ENCODE data around the gene PPM1B. TPM values are rescaled to one million over a fixed set of nuclear protein-coding genes. Genes with fewer than 3 reads are reported as not detected.

The PPM1B gene
- total RNA-seq, 2 experiments from 2014 or later: 87.3 to 89.6 TPM

DNA sequence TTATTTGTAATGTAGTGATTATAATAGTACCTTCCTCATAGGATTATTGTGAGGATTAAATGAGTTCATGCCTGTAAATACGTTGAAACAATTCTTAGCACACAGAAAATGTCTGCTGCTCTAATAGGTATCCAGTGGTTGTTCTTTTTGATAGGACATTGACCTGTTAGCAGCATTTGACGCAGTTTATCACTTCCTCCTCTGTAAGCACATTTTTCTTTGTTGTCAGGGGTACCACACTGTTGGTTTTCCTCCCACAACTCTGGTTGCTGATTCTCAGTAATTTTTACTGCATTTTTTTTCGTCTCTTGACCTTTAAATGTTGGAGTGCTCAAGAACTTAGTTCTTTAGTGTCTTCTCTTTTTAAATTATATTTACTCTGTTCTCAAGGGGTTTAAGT lies 15.4 kb downstream of the PPM1B start:
- peaks cover 67% of the 10 kb centered on the region for H3K36me3 Mint-ChIP-seq (ENCODE audit: low read depth)
- no peak overlapping the region for H3K4me3 ChIP-seq (ENCODE audit: low read length)
- peaks cover 92% of the 10 kb centered on the region for H3K4me1 Mint-ChIP-seq (ENCODE audit: low read depth)
- H3K9me3 Mint-ChIP-seq: no peaks in the 10 kb centered on the region
- peaks cover 34% of the 10 kb centered on the region for H3K4me1 ChIP-seq (ENCODE audit: insufficient read depth, low read length)
- peak overlapping the region; percentile 84 for H3K27ac Mint-ChIP-seq
- no peaks in the 10 kb centered on the region for H3K9me3 ChIP-seq (ENCODE audit: control insufficient read depth in 1 of 2, insufficient read depth in 1 of 2, low read length in 2 of 2)
- H3K36me3 ChIP-seq (ENCODE audit: insufficient read depth, low read length): peaks cover 9% of the 10 kb centered on the region
- no peaks in the 10 kb centered on the region for H3K27me3 Mint-ChIP-seq
- ATAC-seq (ENCODE audit: poor library complexity) (peak; percentile 93), DNase-seq (peak in 3 of 14 experiments; percentile 42 to 68 (median 46))
- TF ChIP-seq, protein P1, sequence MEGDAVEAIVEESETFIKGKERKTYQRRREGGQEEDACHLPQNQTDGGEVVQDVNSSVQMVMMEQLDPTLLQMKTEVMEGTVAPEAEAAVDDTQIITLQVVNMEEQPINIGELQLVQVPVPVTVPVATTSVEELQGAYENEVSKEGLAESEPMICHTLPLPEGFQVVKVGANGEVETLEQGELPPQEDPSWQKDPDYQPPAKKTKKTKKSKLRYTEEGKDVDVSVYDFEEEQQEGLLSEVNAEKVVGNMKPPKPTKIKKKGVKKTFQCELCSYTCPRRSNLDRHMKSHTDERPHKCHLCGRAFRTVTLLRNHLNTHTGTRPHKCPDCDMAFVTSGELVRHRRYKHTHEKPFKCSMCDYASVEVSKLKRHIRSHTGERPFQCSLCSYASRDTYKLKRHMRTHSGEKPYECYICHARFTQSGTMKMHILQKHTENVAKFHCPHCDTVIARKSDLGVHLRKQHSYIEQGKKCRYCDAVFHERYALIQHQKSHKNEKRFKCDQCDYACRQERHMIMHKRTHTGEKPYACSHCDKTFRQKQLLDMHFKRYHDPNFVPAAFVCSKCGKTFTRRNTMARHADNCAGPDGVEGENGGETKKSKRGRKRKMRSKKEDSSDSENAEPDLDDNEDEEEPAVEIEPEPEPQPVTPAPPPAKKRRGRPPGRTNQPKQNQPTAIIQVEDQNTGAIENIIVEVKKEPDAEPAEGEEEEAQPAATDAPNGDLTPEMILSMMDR (IDR thresholded peaks at IDR 0.05): no peak
- intact Hi-C loops (cut with DNase I, micrococcal nuclease): no loop called here
- POLR2A ChIA-PET: no interaction called here
- peak overlapping the region in 1 of 2 donors; percentile 18 for H3K27ac ChIP-seq (ENCODE audit: low read depth in 1 of 2, low read length in 2 of 2)
- no peaks in the 10 kb centered on the region for H3K27me3 ChIP-seq (ENCODE audit: control insufficient read depth in 1 of 2, insufficient read depth in 2 of 2, low read length in 2 of 2)
- CTCF ChIA-PET: no interaction called here
- peak overlapping the region; percentile 18 for H3K4me3 Mint-ChIP-seq

DNA sequence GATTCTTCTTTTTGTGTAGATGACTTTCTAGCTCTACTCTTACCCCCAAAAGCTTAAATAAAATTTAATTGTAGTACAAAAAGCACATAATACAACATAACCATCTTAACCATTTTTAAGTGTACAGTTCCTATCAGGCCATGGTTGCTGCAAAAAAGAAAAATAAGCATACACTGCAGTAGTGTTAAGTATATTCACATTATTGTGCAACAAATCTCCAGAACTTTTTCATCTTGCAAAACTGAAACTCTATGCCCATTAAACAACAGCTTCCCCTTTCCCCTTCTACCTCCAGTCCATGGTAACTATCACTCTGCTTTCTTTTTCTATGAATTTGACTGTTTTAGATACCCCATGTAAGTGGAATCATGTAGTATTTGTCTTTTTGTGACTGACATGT lies 18.1 kb downstream of the PPM1B start:
- Histone ChIP-seq H3K27me3 (ENCODE audit: control insufficient read depth in 1 of 2, insufficient read depth in 2 of 2, low read length in 2 of 2) (no peaks in the 10 kb centered on the region), H3K36me3 (ENCODE audit: insufficient read depth, low read length) (peaks cover 3% of the 10 kb centered on the region), H3K4me3 (ENCODE audit: low read length) (no peak overlapping the region), H3K27ac (ENCODE audit: low read depth in 1 of 2, low read length in 2 of 2) (no peak overlapping the region), H3K4me1 (ENCODE audit: insufficient read depth, low read length) (peaks cover 33% of the 10 kb centered on the region), H3K9me3 (ENCODE audit: control insufficient read depth in 1 of 2, insufficient read depth in 1 of 2, low read length in 2 of 2) (no peaks in the 10 kb centered on the region)
- POLR2A ChIA-PET: no interaction called here
- no peak for DNase-seq
- intact Hi-C loops (cut with DNase I, micrococcal nuclease): no loop called here
- TF ChIP-seq, protein P1 (IDR thresholded peaks at IDR 0.05): no peak
- CTCF ChIA-PET: no interaction called here
- Mint-ChIP-seq H3K27me3 (no peaks in the 10 kb centered on the region), H3K4me3 (peak overlapping the region; percentile 3), H3K36me3 (ENCODE audit: low read depth) (peaks cover 63% of the 10 kb centered on the region), H3K4me1 (ENCODE audit: low read depth) (peaks cover 93% of the 10 kb centered on the region), H3K9me3 (no peaks in the 10 kb centered on the region), H3K27ac (no peak overlapping the region)
- no peak for ATAC-seq (ENCODE audit: poor library complexity)

DNA sequence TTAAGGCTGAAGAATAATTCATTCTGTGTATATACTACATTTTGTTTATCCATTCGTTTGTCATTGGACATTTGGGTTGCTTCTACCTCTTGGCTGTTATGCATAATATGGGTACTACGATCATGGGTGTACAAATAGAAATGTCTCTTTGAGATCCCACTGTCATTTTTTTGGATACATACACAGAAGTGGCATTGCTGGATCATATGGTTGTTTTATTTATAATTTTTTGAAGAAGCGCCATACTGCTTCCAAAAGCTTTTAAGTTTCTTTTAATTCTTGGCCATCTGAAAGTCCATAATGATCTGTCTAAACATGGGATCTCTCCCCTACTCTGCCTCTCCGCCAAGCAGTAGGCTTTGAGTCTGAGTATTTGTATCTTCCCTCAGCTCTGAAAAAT lies 18.6 kb downstream of the PPM1B start:
- ATAC-seq (ENCODE audit: poor library complexity) (no peak), DNase-seq (no peak)
- TF ChIP-seq, protein P1 (IDR thresholded peaks at IDR 0.05): no peak
- ChIA-PET CTCF (no interaction called here), POLR2A (no interaction called here)
- H3K36me3 Mint-ChIP-seq (ENCODE audit: low read depth): peaks cover 65% of the 10 kb centered on the region
- H3K27ac Mint-ChIP-seq: no peak overlapping the region
- Histone ChIP-seq H3K4me1 (ENCODE audit: insufficient read depth, low read length) (peaks cover 33% of the 10 kb centered on the region), H3K27me3 (ENCODE audit: control insufficient read depth in 1 of 2, insufficient read depth in 2 of 2, low read length in 2 of 2) (no peaks in the 10 kb centered on the region), H3K9me3 (ENCODE audit: control insufficient read depth in 1 of 2, insufficient read depth in 1 of 2, low read length in 2 of 2) (no peaks in the 10 kb centered on the region), H3K4me3 (ENCODE audit: low read length) (no peak overlapping the region), H3K27ac (ENCODE audit: low read depth in 1 of 2, low read length in 2 of 2) (no peak overlapping the region), H3K36me3 (ENCODE audit: insufficient read depth, low read length) (peaks cover 3% of the 10 kb centered on the region)
- H3K4me3 Mint-ChIP-seq: no peak overlapping the region
- no peaks in the 10 kb centered on the region for H3K9me3 Mint-ChIP-seq
- peaks cover 93% of the 10 kb centered on the region for H3K4me1 Mint-ChIP-seq (ENCODE audit: low read depth)
- intact Hi-C loops (cut with DNase I, micrococcal nuclease): no loop called here
- no peaks in the 10 kb centered on the region for H3K27me3 Mint-ChIP-seq
